ENCODE results near the gene DCP1B.
A peak's percentile ranks its signal among the peaks of the same experiment; 100 is the strongest.

Gene DCP1B

GRCh38 chr12:1933342-1934051, 70.8 kb downstream of the DCP1B start:
- DNase-seq: no peak

- no peak for DNase-seq
These were observed 71.9 kb downstream of the DCP1B start for GRCh38 chr12:1932264-1932777.

GRCh38 chr12:1931642-1932041, 72.6 kb downstream of the DCP1B start:
- DNase-seq: no peak

- DNase-seq: no peak
These were observed 73.3 kb downstream of the DCP1B start for GRCh38 chr12:1930803-1931597.

GRCh38 chr12:1929985-1930802, 74.1 kb downstream of the DCP1B start:
- DNase-seq: no peak

- no peak for DNase-seq
These were observed 74.8 kb downstream of the DCP1B start for GRCh38 chr12:1929241-1929984.

GRCh38 chr12:1928439-1929121, 75.7 kb downstream of the DCP1B start:
- no peak for DNase-seq

GRCh38 chr12:1927751-1928351, 76.4 kb downstream of the DCP1B start:
- no peak for DNase-seq

GRCh38 chr12:1927051-1927680, 77.1 kb downstream of the DCP1B start:
- DNase-seq: no peak

- no peak for DNase-seq
These were observed 78.0 kb downstream of the DCP1B start for GRCh38 chr12:1926251-1926657.

GRCh38 chr12:1925684-1926006, 78.6 kb downstream of the DCP1B start:
- DNase-seq: no peak

GRCh38 chr12:1924996-1925683, 79.1 kb downstream of the DCP1B start:
- DNase-seq: no peak

GRCh38 chr12:1922985-1923384, 81.3 kb downstream of the DCP1B start:
- no peak for DNase-seq

- no peak for DNase-seq
These were observed 82.1 kb downstream of the DCP1B start for GRCh38 chr12:1922075-1922709.

GRCh38 chr12:1920971-1921370, 83.3 kb downstream of the DCP1B start:
- peak; percentile 19 to 71 for DNase-seq

- DNase-seq: no peak
These were observed 83.8 kb downstream of the DCP1B start for GRCh38 chr12:1920436-1920835.

- DNase-seq: no peak
These were observed 84.5 kb downstream of the DCP1B start for GRCh38 chr12:1919763-1920162.

GRCh38 chr12:1919284-1919683, 85.0 kb downstream of the DCP1B start:
- DNase-seq: no peak

- no peak for DNase-seq
These were observed 85.4 kb downstream of the DCP1B start for GRCh38 chr12:1918884-1919236.
